Measurements from ENCODE around the gene PGAP6. TPM values are rescaled to one million over a fixed set of nuclear protein-coding genes. Genes with fewer than 3 reads are reported as not detected.

PGAP6 gene
- total and polyA plus RNA-seq, 9 of the 15 experiments (the other 6 are each of a cell fraction or from before 2014, with no cell fraction given): 0.45 to 50.2 (median 39.3) TPM

DNA sequence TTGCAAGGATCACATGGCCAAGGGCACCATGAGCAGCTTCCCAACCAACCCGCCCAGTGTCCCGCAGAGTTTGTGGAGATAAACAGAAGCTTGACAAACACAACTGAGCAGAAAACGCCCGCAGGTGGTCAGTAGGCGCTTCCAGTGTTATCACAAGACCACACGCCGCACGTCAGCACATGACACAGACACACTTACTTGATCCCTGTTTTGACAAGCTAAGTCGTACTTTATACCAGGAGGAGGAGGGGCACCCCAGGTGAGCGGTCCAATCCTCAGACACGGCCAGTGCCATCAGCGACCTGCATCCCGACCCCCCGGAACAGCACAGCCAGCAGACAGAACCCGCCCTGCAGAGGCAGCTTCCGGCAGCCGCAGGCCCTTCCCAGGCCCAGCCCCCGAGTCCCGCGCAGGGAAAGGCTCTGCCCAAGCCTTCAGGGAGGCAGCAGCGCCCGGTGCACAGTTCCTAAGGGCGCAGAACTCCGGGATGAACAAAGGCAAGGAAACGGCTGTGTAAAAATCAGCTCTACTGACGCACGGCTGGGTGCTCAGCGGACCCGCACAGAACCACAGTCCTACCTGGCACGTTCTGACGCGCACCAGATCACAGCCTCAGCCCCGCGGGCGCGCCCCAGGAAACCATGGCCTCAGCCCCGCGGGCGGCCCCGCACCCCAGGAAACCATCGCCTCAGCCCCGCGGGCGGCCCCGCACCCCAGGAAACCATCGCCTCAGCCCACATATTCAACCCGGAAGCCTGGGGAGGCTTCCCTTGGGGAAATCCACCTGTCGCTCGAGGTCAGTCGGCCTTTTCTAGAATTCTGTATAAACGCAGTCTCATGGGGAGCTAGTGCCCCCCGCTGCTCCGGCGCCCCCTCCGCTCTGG is 57.1 kb downstream of the PGAP6 start (continued):
- TF ChIP-seq, protein P1, sequence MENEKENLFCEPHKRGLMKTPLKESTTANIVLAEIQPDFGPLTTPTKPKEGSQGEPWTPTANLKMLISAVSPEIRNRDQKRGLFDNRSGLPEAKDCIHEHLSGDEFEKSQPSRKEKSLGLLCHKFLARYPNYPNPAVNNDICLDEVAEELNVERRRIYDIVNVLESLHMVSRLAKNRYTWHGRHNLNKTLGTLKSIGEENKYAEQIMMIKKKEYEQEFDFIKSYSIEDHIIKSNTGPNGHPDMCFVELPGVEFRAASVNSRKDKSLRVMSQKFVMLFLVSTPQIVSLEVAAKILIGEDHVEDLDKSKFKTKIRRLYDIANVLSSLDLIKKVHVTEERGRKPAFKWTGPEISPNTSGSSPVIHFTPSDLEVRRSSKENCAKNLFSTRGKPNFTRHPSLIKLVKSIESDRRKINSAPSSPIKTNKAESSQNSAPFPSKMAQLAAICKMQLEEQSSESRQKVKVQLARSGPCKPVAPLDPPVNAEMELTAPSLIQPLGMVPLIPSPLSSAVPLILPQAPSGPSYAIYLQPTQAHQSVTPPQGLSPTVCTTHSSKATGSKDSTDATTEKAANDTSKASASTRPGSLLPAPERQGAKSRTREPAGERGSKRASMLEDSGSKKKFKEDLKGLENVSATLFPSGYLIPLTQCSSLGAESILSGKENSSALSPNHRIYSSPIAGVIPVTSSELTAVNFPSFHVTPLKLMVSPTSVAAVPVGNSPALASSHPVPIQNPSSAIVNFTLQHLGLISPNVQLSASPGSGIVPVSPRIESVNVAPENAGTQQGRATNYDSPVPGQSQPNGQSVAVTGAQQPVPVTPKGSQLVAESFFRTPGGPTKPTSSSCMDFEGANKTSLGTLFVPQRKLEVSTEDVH (IDR thresholded peaks at IDR 0.05; ENCODE audit: low read depth, partially characterized antibody): peak; percentile 37
- no peak for TF ChIP-seq SRSF9 (IDR thresholded peaks at IDR 0.05; ENCODE audit: borderline replicate concordance, low read depth, low read length)
- no peak for TF ChIP-seq RB1 (IDR thresholded peaks at IDR 0.05; ENCODE audit: low read depth)
- TF ChIP-seq L3MBTL2 (IDR thresholded peaks at IDR 0.05): peak; percentile 92
- TF ChIP-seq ATF7 (IDR thresholded peaks at IDR 0.05): peak; percentile 71
- TF ChIP-seq DACH1 (IDR thresholded peaks at IDR 0.05; ENCODE audit: partially characterized antibody): peak; percentile 47
- TF ChIP-seq, protein P2, sequence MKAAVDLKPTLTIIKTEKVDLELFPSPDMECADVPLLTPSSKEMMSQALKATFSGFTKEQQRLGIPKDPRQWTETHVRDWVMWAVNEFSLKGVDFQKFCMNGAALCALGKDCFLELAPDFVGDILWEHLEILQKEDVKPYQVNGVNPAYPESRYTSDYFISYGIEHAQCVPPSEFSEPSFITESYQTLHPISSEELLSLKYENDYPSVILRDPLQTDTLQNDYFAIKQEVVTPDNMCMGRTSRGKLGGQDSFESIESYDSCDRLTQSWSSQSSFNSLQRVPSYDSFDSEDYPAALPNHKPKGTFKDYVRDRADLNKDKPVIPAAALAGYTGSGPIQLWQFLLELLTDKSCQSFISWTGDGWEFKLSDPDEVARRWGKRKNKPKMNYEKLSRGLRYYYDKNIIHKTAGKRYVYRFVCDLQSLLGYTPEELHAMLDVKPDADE (conservative IDR thresholded peaks at IDR 0.05; ENCODE audit: control insufficient read depth, low read depth, low read length): peak; percentile 19; the same call in 1 of the 2 replicates
- peak; percentile 84 for TF ChIP-seq ZNF589 (CRISPR knock-in tag; IDR thresholded peaks at IDR 0.05; ENCODE audit: low read depth)
- TF ChIP-seq EP400 (IDR thresholded peaks at IDR 0.05): peak; percentile 75
- TF ChIP-seq DIDO1 (tag; IDR thresholded peaks at IDR 0.05; ENCODE audit: low read depth): no peak
- peak; percentile 91 for TF ChIP-seq NCOR1 (IDR thresholded peaks at IDR 0.05)
- TF ChIP-seq TCF7L2 (IDR thresholded peaks at IDR 0.05; ENCODE audit: low read depth, low read length): no peak
- no peak for TF ChIP-seq GATAD2B (IDR thresholded peaks at IDR 0.05; ENCODE audit: borderline replicate concordance)
- TF ChIP-seq MBD1 (CRISPR knock-in tag; IDR thresholded peaks at IDR 0.05): 0 out of 2 replicates have a peak, but pooled peaks have one; percentile 7
- peak; percentile 93 to 97 for TF ChIP-seq MNT (conservative IDR thresholded peaks at IDR 0.05)
- TF ChIP-seq RBM25 (IDR thresholded peaks at IDR 0.05; ENCODE audit: low read depth, low read length, severe bottlenecking): no peak
- TF ChIP-seq ZNF3 (CRISPR knock-in tag; IDR thresholded peaks at IDR 0.05): no peak
- peak; percentile 85 for TF ChIP-seq TAL1 (IDR thresholded peaks at IDR 0.05)
- peak; percentile 80 to 83 for TF ChIP-seq TRIM24 (IDR thresholded peaks at IDR 0.05)
- peak; percentile 84 for TF ChIP-seq PKNOX1 (IDR thresholded peaks at IDR 0.05)

All from K562 (cell line).